ENCODE measurements around the gene CDYL2. TPM values are rescaled to one million over a fixed set of nuclear protein-coding genes. Genes with fewer than 3 reads are reported as not detected.

The CDYL2 gene
- total RNA-seq, 2 donors from 2014 or later: 1.6 to 7.8 TPM

GRCh38 chr16:80680046-80680445 lies 124.4 kb downstream of the CDYL2 start:
- intact Hi-C loops (cut with DNase I): no loop called here
- H3K36me3 ChIP-seq (replicated peaks in 1 of 2; ENCODE audit: insufficient read depth in 1 of 2, low read depth in 2 of 2): no peaks in the 10 kb centered on the region
- TF ChIP-seq POLR2A (IDR thresholded peaks at IDR 0.05) (no peak), CTCF (IDR thresholded peaks at IDR 0.05) (no peak)

GRCh38 chr16:80674884-80675283 lies 129.5 kb downstream of the CDYL2 start:
- Histone ChIP-seq H3K4me3 (no peak overlapping the region), H3K4me1 (no peaks in the 10 kb centered on the region), H3K9me3 (no peaks in the 10 kb centered on the region), H3K27ac (no peak overlapping the region), H3K36me3 (replicated peaks in 1 of 2; ENCODE audit: insufficient read depth in 1 of 2, low read depth in 2 of 2) (no peaks in the 10 kb centered on the region), H3K27me3 (no peaks in the 10 kb centered on the region)
- 89 to 100% methylated on average over 1 of the region's 1 CpG for WGBS, 2 donors
- intact Hi-C loops (cut with DNase I): no loop called here
- no peak for ATAC-seq
- TF ChIP-seq CTCF (IDR thresholded peaks at IDR 0.05): no peak
- no peak for TF ChIP-seq POLR2A (IDR thresholded peaks at IDR 0.05)
- no peak for DNase-seq

More at GRCh38 chr16:80680046-80680445, 124.4 kb downstream of the CDYL2 start:
- H3K27ac ChIP-seq: no peak overlapping the region
- H3K27me3 ChIP-seq: no peaks in the 10 kb centered on the region
- DNase-seq (no peak), ATAC-seq (no peak)
- H3K4me3 ChIP-seq: no peak overlapping the region
- no peaks in the 10 kb centered on the region for H3K9me3 ChIP-seq
- H3K4me1 ChIP-seq: no peaks in the 10 kb centered on the region
- 58 to 64% methylated on average over 7 of the region's 7 CpGs for WGBS, 2 donors

GRCh38 chr16:80672379-80672778 lies 132.0 kb downstream of the CDYL2 start:
- TF ChIP-seq CTCF (IDR thresholded peaks at IDR 0.05) (no peak), POLR2A (IDR thresholded peaks at IDR 0.05) (no peak)
- intact Hi-C loops (cut with DNase I): no loop called here
- Histone ChIP-seq H3K9me3 (no peaks in the 10 kb centered on the region), H3K36me3 (replicated peaks in 1 of 2; ENCODE audit: insufficient read depth in 1 of 2, low read depth in 2 of 2) (no peaks in the 10 kb centered on the region), H3K27me3 (no peaks in the 10 kb centered on the region), H3K4me1 (no peaks in the 10 kb centered on the region), H3K27ac (no peak overlapping the region), H3K4me3 (no peak overlapping the region)
- ATAC-seq: no peak
- no peak for DNase-seq

GRCh38 chr16:80671281-80671849 lies 133.0 kb downstream of the CDYL2 start:
- DNase-seq (no peak), ATAC-seq (no peak)
- Histone ChIP-seq H3K9me3 (no peaks in the 10 kb centered on the region), H3K27ac (no peak overlapping the region), H3K4me1 (no peaks in the 10 kb centered on the region), H3K27me3 (no peaks in the 10 kb centered on the region), H3K36me3 (replicated peaks in 1 of 2; ENCODE audit: insufficient read depth in 1 of 2, low read depth in 2 of 2) (no peaks in the 10 kb centered on the region), H3K4me3 (no peak overlapping the region)
- intact Hi-C loops (cut with DNase I): no loop called here
- TF ChIP-seq POLR2A (IDR thresholded peaks at IDR 0.05) (no peak), CTCF (IDR thresholded peaks at IDR 0.05) (no peak)
- WGBS, 2 donors: 60 to 72% methylated on average over 5 of the region's 5 CpGs

GRCh38 chr16:80670170-80670865 lies 134.1 kb downstream of the CDYL2 start:
- Histone ChIP-seq H3K27me3 (no peaks in the 10 kb centered on the region), H3K4me3 (no peak overlapping the region), H3K36me3 (replicated peaks in 1 of 2; ENCODE audit: insufficient read depth in 1 of 2, low read depth in 2 of 2) (no peaks in the 10 kb centered on the region), H3K9me3 (no peaks in the 10 kb centered on the region), H3K27ac (no peak overlapping the region), H3K4me1 (no peaks in the 10 kb centered on the region)
- no peak for DNase-seq
- intact Hi-C loops (cut with DNase I): no loop called here
- ATAC-seq: no peak
- TF ChIP-seq POLR2A (IDR thresholded peaks at IDR 0.05) (no peak), CTCF (IDR thresholded peaks at IDR 0.05) (no peak)
- WGBS, 2 donors: 87 to 88% methylated on average over 20 of the region's 20 CpGs

Data from body of pancreas (tissue), 4 donors.